GM12892 (cell line): ENCODE measurements around the gene UST.

Experiments
- POLR2AphosphoS5 ChIP-seq: IDR thresholded peaks from 2 replicates; pipeline ENCODE4 v1.6.1; 2011; ENCODE audit warnings: low read depth, low read length, control low read depth
- TAF1 ChIP-seq: IDR thresholded peaks from 2 replicates; pipeline ENCODE4 v1.6.1; 2011; ENCODE audit warnings: low read depth, mild to moderate bottlenecking, control low read depth, low read length, borderline replicate concordance

DNA sequence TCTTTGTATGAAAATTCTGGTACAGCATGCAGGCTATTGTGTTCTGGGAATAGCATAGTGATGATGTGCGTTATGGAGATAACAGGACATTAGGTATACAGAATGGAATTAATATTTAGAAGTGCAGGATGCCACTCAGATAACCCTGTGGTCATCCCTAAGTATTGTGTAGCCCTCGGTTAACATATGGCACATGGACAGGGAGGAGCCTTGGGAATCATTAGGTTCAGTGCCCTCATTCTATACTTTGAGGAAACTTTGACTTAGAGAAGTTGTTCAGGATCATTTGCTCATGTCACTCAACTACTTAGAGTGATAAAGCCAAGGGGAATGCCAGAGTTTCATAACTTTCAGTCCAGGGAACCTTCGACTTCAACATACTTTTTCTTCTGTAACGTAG lies 185.9 kb downstream of the UST start:
- TF ChIP-seq TAF1 (no peak), POLR2AphosphoS5 (no peak)
